Mesothelial cell of epicardium (in vitro differentiated cells): ENCODE data around the gene LBH. TPM values are rescaled to one million over a fixed set of nuclear protein-coding genes. Genes with fewer than 3 reads are reported as not detected.

Experiments
- DNase-seq, 2 experiments: peaks; one replicate each; pipeline ENCODE4 v3.0.0; 2021; ENCODE audit warnings: low spot score in 2 of 2; ENCODE audit not compliant: unreplicated experiment in 2 of 2
- H3K27ac Mint-ChIP-seq: 2 replicates; pipeline ENCODE4 v1.8.0; 2021; ENCODE audit warnings: mixed read lengths
- H3K27me3 Mint-ChIP-seq: 2 replicates; pipeline ENCODE4 v1.8.0; 2021; ENCODE audit warnings: low read depth, mixed read lengths
- H3K36me3 Mint-ChIP-seq: 2 replicates; pipeline ENCODE4 v1.8.0; 2021; ENCODE audit warnings: mixed read lengths
- H3K4me1 Mint-ChIP-seq: 2 replicates; pipeline ENCODE4 v1.8.0; 2021; ENCODE audit warnings: mixed read lengths
- H3K4me3 Mint-ChIP-seq: 2 replicates; pipeline ENCODE4 v1.8.0; 2021; ENCODE audit warnings: mild to moderate bottlenecking, moderate library complexity, mixed read lengths
- H3K9me3 Mint-ChIP-seq: 2 replicates; pipeline ENCODE4 v1.8.0; 2021; ENCODE audit warnings: mixed read lengths
- total RNA-seq: library from RNA; stranded (reverse); gene quantifications from 3 replicates; pipeline ENCODE4 v1.2.1, GENCODE V29; 2021
- TF ChIP-seq, protein P1 (sequence below): fragments of 200-600 bp; sonication (generic); IDR thresholded peaks from one replicate; pipeline ENCODE4 v1.5.0; 2021; ENCODE audit warnings: antibody characterized with exemption; ENCODE audit not compliant: unreplicated experiment

LBH gene
- total RNA-seq, 1 donor from 2014 or later: 44.5 TPM

DNA sequence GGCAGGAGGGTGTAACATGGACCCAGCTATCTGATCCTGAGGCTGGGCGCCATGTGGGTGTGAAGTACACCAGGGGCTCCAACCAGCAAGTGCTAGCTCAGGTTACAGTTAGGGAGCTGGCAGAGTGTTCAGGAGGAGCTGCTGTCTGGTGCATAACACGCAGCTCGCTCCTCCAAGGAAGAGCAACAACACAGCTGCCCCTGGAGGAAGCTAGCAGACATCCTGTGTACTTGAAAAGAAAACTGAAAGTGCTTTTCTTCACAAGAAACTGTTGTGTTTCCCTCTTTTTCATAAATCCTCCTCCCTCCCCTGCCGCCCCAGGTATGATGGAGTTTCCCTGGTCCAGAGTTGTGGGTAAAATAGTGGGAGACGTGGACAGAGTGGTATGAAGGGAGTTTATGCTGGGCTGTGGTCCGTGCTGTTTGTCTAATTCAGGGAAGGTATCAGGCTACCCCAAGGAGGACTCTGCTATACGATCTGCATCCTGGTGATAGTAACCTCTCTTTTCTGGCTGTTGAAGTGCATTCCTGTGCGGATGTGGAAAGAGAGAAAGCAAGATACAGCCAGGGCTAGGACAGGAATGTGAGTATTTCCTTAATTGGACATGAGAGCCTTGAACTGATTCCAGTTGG lies 6.1 kb upstream of the LBH start:
- Mint-ChIP-seq H3K27me3 (peaks cover 10% of the 10 kb centered on the region), H3K4me1 (peaks cover 26% of the 10 kb centered on the region), H3K4me3 (peak overlapping the region; percentile 52), H3K9me3 (no peaks in the 10 kb centered on the region), H3K36me3 (no peaks in the 10 kb centered on the region), H3K27ac (peak overlapping the region; percentile 94)
- TF ChIP-seq, protein P1, sequence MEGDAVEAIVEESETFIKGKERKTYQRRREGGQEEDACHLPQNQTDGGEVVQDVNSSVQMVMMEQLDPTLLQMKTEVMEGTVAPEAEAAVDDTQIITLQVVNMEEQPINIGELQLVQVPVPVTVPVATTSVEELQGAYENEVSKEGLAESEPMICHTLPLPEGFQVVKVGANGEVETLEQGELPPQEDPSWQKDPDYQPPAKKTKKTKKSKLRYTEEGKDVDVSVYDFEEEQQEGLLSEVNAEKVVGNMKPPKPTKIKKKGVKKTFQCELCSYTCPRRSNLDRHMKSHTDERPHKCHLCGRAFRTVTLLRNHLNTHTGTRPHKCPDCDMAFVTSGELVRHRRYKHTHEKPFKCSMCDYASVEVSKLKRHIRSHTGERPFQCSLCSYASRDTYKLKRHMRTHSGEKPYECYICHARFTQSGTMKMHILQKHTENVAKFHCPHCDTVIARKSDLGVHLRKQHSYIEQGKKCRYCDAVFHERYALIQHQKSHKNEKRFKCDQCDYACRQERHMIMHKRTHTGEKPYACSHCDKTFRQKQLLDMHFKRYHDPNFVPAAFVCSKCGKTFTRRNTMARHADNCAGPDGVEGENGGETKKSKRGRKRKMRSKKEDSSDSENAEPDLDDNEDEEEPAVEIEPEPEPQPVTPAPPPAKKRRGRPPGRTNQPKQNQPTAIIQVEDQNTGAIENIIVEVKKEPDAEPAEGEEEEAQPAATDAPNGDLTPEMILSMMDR: no peak
- no peak for DNase-seq

DNA sequence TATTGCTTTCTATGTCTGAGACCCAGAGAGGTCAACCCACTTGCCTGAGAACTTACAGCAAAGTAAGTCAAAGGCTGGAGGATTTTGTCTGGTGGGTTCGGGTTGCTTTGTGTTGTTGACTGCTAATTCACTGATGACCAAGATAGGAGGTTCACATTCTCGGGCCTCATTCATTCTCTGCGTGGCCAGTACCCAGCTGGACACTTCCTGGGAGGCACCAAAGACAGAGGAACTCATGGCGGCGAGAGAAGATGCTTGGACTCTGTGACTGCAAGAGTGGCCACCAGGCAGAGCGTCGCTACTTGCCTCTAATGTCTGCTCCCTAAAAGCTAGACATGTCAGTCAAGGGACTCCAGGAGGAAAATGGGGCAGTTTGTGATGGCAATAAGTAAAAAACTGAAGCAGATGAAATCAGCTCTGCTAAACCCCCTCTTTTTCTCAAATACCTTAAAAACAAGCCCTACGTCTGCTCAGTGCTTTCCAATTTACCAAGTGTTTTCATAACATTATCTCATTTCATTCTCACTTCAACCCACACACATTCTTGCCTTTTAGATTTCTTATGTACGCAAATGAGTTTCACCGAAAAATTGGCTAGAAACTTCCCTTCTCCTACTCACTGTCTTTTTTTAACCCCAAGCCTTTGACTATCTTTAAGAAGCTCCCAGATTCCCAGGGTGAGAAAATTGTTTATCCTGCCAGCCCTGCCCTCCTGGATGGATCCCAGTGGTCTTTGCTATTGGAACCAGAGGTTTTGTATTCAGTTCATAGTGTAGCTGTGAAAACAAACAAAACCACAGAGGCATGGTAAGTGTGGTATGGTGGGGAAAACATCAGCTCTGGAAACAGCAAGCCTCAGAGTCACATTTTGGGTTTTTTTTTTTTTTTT lies 4.9 kb upstream of the LBH start:
- H3K9me3 Mint-ChIP-seq: no peaks in the 10 kb centered on the region
- H3K4me3 Mint-ChIP-seq: no peak overlapping the region
- peaks cover 6% of the 10 kb centered on the region for H3K27me3 Mint-ChIP-seq
- H3K27ac Mint-ChIP-seq: peak overlapping the region; percentile 94
- TF ChIP-seq, protein P1: no peak
- DNase-seq: no peak
- H3K4me1 Mint-ChIP-seq: peaks cover 32% of the 10 kb centered on the region
- H3K36me3 Mint-ChIP-seq: no peaks in the 10 kb centered on the region

DNA sequence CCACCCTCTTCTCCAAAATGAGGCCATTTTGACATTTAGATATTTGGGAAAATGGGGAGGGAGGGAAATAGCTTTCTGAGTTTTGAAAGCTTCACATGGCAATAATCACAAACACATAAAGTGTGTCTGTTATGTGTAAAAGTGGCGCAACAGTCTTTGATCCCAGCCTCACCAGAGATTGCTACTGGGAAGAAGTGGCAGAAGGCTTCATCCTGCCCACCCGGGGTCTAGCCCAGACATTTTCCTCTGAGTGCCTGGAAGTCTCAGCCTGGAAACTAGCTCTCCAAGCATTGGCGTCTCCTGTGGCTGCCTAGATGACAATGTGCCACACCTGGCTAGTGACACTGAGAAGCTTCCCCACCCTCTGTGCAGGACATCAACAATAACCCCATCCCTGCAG lies 1.7 kb upstream of the LBH start:
- TF ChIP-seq, protein P1: no peak
- peaks cover 6% of the 10 kb centered on the region for H3K27me3 Mint-ChIP-seq
- H3K9me3 Mint-ChIP-seq: no peaks in the 10 kb centered on the region
- peaks cover 3% of the 10 kb centered on the region for H3K36me3 Mint-ChIP-seq
- no peak overlapping the region for H3K27ac Mint-ChIP-seq
- peaks cover 48% of the 10 kb centered on the region for H3K4me1 Mint-ChIP-seq
- H3K4me3 Mint-ChIP-seq: peak overlapping the region; percentile 39
- no peak for DNase-seq

DNA sequence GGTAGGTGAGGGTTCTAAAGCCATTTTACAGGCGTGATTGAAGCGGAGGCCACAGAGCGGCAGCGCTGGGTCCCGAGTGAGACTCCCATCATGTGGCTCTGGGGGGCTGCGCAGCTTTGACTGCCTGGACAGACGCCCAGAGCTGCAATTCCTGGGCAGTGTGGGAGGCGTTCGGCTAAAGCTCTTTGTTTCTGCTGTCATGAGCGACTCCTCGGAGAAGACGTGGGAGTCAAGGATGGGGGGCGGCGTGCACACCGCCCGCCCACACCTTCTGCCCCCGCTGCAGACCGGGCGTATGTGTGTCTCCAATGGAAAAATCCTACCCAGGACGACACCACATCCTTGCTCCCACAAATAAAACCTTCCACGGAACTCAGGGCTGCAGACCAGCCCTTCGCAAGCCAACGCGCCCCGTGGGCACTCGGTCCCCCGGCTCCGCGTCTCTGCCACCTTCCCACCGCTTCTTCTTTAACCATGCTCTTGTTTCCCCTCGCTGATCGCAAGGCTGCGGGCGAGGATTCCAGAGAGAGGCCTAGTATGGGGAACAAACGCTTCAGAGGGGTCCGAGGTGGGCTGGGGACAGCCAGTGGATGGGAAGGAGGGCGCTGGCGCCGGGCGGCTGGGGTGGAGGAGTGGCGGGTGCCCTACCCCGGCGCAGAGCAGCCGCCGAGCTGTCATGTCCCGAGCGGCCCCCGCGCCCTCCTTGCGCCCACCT lies 680 bp upstream of the LBH start:
- peak; percentile 50 to 72 for DNase-seq
- Mint-ChIP-seq H3K9me3 (no peaks in the 10 kb centered on the region), H3K27me3 (peaks cover 6% of the 10 kb centered on the region), H3K36me3 (peaks cover 8% of the 10 kb centered on the region), H3K4me1 (peaks cover 39% of the 10 kb centered on the region), H3K27ac (peak overlapping the region; percentile 93), H3K4me3 (peak overlapping the region; percentile 78)
- TF ChIP-seq, protein P1: no peak

DNA sequence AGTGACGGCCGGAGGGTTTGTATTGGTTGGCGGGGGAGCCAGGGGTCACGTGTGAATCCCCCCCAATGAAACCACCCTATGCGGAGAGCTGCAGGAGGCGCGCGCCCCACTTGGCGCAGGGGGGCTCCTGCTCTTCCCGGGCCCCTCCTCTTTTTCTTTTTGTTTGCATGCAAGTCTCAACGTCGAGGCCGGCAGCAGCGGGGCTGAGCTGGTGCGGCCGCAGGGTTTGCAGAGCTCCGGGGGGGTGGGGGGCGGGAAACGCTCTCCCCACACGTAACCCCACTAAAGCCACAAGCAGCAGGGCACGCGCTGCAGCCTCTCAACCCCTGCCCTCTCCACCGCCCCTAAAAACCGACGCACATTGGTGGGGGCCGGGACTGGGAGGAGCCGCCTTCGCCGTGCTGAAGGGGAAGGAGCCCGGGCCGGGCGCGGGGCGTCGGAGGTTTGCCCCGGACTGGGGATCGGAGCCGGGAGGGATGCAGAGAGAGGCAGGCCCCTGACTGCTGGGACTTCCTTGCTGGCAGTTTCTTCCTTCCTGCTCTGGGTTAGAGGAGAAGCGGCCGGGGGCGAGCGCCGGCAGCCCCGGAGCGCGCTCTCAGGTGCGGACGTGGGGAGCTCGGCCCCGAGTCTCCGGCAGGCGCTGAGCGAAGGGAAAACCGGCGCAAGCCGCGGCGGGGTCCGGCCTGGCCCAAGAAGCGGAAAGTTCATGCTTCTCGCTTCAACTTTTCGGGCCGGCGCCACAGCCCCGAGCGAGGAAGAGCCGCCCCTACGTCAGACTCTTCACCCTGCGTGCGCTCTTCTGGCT lies 864 bp downstream of the LBH start:
- H3K4me1 Mint-ChIP-seq: peaks cover 28% of the 10 kb centered on the region
- TF ChIP-seq, protein P1: no peak
- no peaks in the 10 kb centered on the region for H3K9me3 Mint-ChIP-seq
- peaks cover 21% of the 10 kb centered on the region for H3K36me3 Mint-ChIP-seq
- peaks cover 6% of the 10 kb centered on the region for H3K27me3 Mint-ChIP-seq
- H3K27ac Mint-ChIP-seq: peak overlapping the region; percentile 79
- peak; percentile 35 to 67 for DNase-seq
- H3K4me3 Mint-ChIP-seq: peak overlapping the region; percentile 79
